Esophagus muscularis mucosa (tissue), 3 donors: ENCODE data around the gene AP1B1.

ENCODE experiments used
- POLR2A ChIP-seq: fragments of 450-650 bp; IDR thresholded peaks from one replicate; pipeline ENCODE4 v1.6.1; 2017; ENCODE audit warnings: antibody characterized with exemption, moderate library complexity, mild to moderate bottlenecking, low read depth
- POLR2AphosphoS5 ChIP-seq, 2 donors: sonication (generic); formaldehyde crosslinking; IDR thresholded peaks; one replicate each; pipeline ENCODE4 v1.6.1; 2017; ENCODE audit warnings: antibody characterized with exemption in 2 of 2
- TF ChIP-seq, protein P1 (sequence below), 3 experiments: fragments of 200-600 bp in 2 of 3; fragments of 450-650 bp in 1 of 3; sonication (generic) in 2 of 3; IDR thresholded peaks; one replicate each; pipeline ENCODE4 v1.5.1; 2017 to 2019; ENCODE audit warnings: antibody characterized with exemption in 3 of 3, mild to moderate bottlenecking in 2 of 3, moderate library complexity in 1 of 3

DNA sequence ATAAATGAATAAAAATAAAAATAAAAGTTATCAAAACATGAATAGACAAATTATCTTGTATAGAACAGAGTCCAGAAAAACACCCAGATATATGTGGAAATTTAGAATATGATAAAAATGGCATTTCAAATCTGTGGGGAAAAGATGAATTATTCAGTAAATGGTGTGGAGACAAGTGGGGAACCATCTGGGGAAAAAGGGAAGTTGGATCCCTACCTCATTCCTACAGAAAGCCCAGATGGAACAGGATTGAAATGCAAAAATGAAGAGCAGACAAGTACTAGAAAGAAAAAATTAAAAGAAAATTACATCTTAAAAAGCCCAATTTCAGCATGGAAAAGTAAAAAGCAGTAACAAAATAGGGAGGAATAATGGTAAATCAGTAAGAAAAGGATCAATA, 64.7 kb downstream of the AP1B1 start:
- TF ChIP-seq, protein P1, sequence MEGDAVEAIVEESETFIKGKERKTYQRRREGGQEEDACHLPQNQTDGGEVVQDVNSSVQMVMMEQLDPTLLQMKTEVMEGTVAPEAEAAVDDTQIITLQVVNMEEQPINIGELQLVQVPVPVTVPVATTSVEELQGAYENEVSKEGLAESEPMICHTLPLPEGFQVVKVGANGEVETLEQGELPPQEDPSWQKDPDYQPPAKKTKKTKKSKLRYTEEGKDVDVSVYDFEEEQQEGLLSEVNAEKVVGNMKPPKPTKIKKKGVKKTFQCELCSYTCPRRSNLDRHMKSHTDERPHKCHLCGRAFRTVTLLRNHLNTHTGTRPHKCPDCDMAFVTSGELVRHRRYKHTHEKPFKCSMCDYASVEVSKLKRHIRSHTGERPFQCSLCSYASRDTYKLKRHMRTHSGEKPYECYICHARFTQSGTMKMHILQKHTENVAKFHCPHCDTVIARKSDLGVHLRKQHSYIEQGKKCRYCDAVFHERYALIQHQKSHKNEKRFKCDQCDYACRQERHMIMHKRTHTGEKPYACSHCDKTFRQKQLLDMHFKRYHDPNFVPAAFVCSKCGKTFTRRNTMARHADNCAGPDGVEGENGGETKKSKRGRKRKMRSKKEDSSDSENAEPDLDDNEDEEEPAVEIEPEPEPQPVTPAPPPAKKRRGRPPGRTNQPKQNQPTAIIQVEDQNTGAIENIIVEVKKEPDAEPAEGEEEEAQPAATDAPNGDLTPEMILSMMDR (IDR thresholded peaks at IDR 0.05) = no peak
- TF ChIP-seq POLR2AphosphoS5 (IDR thresholded peaks at IDR 0.05) (no peak), POLR2A (no peak)
